CD4-positive, alpha-beta T cell treated with Interferon gamma for 1 hour (primary cell): Measurements from ENCODE around the gene CEND1.

Source experiments
- DNase-seq: peaks from one replicate; pipeline ENCODE4 v3.0.0-alpha.2; 2020

CEND1 gene

DNA sequence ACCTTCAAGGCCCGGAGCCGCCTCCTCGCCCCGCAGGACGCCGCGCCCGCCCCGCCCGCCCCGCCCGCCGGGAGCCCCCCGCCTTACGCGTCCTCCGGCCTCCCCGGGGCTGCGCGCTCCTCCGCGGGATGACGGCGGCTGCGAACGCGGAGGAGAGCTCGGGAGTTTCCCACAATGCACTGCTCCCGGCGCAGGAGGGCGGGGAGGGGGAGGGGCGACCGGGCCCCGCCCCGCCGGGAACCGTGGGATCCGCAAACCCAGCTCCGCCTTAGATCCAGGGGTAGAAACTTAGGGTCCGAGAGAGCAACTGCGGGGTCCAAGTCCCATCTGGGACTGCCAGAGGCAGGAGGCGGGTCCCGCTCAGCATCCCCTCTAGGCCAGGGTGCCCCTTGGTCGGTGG is at the start of gene CEND1:
TSS of gene CEND1 (minus strand) at position 148 of the 400 bp plus-strand sequence. CDS start 1,514 bp downstream, outside the sequence.
- no peak for DNase-seq

DNA sequence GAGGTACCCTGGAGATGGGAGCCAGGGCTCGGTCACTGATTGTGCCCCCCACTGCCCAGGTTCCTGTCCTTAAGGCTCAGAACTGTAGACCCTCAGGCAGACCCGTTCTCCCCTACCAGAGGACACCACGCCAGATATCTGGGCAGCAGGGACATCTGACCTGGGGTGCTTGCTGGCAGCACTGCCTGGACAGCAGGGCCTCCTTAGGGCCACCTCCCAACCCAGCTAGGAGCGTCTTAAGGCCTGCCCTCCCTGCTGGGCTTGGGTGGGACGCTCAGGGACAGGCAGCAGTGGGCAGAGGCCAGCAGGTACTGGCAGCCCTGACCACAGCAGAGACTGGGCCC is 49.4 kb upstream of the CEND1 start:
- no peak for DNase-seq

DNA sequence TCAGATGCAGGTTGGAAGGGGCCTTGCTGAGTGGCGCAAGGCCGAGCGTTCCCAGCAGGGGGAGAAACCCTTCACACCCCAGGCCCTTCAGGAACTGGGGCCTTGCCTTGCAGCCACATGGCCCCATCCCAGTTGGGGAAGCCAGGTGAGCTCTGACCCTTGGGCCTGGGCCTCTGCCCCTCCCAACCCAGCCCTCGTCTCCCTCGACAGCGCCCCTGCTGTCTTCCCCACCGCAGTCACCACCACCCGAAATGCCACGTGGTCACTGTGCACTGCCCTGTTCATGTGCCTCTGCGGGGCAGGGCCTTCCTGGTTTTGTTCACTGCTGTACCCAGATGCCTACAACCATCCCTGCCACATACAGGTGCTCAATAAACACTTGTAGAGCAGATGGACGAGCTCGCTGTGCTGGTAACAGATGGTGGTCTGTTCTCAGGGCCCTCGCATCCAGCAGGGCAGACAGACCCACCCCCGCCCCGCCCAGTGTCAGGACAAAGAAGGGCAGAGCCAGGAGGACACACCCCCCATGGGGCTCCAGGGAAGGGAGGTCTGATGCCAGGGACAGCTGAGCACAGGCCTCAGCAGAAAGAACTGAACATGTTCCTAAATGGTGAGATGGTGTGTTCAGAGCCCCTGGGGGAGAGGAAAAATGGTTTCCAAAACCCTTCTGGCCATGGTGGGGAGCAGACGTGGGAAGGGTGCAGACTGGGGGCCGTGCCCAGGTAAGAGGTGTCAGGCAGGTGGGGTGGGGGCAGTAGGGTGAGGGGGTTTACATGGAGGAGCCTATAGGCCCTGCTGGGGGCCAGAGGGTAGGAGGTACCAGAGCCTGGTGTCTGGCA is 48.8 kb upstream of the CEND1 start:
- no peak for DNase-seq

DNA sequence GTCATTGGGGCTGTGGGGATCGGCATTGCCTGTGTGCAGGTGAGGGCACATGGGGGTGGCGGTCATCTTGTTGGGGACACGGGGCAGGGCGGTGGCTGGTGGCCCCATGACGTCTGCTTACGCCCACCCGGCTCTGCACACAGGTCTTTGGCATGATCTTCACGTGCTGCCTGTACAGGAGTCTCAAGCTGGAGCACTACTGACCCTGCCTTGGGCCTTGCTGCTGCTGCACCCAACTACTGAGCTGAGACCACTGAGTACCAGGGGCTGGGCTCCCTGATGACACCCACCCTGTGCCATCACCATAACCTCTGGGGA is 48.1 kb upstream of the CEND1 start:
- no peak for DNase-seq

DNA sequence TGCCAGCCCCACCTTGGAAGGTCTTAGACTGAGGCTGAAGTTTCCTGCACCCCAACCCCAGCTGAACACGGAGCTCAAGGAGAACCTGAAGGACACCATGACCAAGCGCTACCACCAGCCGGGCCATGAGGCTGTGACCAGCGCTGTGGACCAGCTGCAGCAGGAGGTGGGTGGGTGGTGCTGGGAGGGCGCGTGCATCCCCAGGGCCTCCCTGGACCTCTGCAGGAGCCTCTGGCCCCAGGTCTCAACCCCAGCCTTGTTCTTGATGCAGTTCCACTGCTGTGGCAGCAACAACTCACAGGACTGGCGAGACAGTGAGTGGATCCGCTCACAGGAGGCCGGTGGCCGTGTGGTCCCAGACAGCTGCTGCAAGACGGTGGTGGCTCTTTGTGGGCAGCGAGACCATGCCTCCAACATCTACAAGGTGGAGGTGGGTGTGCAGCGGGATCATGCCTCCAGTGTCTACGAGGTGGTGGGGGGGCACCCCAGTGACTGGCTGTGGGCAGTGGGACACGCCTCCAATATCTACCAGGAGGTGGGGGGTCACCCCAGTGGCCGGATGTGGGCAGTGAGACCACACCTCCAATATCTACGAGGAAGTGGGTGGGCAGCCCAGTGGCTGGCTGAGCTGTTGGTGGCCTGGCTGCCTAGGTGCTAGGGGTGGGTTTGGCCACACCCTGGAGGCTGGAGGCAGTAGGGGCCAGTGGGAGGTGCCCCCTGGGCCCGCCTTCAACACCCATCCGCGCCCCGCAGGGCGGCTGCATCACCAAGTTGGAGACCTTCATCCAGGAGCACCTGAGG is 47.5 kb upstream of the CEND1 start:
- DNase-seq: no peak

DNA sequence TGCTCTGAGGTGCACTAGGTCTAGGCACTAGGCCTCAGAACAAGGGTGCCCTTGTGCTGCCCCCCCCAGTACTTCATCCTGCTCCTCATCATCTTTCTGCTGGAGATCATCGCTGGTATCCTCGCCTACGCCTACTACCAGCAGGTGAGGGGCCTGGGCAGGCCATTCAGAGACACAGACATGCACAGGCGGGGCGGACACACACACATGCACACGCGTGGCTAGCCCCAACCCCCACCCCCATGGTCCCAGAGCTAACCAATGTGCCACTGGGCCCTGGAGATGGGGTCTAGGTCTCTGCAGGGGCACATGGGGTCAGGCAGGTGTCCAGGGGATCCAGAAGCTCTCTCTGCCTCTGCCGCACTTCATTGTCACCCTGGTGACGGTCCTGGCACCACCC is 46.8 kb upstream of the CEND1 start:
- no peak for DNase-seq

DNA sequence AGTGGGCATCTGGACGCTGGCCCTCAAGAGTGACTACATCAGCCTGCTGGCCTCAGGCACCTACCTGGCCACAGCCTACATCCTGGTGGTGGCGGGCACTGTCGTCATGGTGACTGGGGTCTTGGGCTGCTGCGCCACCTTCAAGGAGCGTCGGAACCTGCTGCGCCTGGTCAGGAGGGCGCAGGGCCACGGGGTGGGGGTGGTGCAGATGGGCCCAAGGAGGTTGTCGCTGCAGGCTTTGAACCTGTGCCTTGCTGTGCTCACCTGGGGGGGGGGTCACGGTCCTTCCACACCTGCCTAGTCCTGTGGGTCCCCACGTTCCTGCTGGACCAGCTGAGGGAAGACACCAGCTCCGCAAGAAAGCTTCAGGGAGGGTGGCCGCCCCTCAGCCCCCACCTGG is 46.4 kb upstream of the CEND1 start:
- DNase-seq: no peak

DNA sequence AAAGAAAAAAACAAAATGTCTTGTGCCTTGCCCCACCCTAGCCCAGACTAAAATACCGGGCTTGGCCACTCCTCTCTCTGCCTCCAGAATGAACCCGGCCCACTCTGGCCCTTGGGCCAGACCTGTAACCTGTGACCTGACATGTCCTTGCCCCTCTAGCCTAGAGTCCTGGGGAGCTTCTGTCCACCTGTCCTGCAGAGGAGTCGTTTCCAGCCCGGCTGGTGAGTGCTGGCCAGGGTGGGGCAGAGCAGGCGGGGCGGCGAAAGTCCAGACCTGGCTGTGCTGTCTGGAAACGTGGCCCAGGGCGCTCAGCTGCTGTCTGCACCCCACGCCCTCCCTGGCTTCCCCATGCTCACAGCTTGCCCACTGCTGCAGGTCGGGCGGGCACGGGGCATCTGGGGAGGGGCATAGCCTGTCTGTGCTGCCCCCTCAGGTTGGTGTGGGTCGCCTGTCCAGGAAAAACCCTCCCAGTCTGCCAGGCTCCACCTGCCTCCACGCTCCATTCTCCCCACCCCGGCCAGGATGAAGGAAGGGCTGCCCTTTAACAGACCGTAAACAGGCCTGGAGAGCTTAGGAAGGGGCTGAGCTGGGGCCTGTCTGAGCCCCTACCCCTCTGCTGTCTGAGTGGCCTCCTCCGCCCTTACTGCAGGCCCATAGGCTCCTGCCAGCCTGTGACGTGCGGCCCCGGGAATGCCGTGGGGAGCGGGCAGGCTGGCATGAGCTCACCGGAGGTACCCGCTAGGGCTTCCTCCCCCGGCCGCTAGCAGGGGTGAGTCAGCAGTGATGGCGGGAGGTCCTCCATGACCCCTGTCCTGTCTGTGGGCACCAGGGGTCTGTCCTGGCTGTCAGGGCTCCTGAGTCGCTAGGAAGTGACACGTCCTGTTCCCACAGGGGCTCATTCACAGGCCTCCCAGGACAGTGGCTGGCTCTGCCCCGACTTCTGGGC is 44.8 kb upstream of the CEND1 start:
- DNase-seq: peak; percentile 42

DNA sequence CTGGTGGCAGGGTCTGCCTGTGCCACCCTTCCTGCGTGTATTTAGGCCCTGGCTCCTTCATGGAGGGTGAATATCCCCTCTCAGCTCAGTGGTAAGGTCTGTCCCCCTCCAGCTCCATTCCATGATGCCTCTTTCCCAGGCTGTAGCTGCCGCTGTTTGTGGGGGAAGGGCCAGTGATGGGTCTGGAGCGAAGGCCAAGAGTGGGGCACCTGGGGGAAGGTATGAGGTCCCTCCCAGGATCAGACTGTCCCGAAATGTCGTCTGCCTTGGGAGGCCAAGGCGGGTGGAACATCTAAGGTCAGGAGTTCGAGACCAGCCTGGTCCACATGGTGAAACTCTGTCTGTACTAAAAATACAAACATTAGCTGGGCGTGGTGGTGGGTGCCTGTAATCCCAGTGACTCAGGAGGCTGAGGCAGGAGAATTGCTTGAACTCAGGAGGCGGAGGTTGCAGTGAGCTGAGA is 44.0 kb upstream of the CEND1 start:
- DNase-seq: no peak

DNA sequence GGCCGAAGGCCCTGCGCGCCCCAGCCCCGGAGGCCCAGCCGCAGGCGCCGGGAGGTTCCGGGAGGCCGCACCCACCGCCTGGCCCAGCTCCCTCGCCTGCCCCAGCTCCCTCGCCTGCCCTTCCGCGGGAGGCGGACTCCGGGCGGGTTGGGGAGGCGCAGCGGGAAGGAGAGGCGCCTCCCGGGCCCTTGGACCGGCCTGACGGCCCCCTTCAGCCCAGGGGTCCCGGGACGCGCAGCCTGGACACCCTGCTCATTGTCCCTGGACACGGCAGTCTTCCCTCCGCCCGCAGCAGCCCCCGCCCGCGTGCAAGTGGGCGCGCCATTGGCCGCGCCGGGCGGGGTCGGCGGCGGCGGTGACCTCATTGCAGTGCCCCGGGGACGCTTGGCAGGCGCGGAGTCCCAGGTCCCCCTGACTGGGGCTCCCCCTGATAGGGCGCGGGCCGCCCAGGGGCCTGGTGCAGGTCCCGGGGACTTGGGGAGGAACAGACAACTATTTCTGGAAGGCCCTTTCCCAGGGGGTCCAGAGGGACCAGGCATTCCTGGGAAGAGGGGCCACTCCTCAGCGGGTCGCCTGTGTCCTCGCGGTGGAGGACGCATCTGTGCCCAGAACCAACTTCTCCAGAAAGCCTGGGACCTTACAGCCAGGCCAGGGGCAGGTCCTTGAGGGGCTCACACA is 43.4 kb upstream of the CEND1 start:
- DNase-seq: no peak

DNA sequence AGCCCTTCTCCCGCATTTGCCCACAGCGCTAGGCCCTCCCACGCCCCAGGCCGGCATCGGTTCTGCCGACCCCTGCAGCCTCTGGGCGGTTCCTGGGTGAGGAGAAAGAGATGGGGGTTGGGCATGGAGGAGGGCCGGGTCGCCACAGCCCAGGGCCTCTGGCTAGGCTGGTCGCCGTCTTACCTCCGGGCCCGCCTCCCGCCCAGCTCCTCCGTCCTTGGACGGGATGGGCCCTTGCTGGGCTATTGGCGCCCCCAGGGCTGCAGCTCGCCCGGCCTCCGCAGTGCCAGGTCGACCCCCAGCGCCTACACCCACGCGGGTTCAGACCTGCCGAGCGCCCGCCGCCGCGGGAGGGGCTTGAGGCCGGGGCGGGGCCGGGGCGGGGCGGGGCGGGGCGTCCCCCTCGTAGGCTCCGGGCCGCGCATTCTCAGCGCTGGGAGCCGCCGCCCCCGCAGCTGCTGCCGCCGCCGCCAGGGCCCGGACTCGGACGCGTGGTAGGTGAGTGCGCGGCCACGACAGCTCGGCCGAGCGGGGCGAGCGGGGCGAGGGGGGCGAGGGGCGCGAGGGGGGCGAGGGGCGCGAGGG is 42.7 kb upstream of the CEND1 start, which contains the start of gene CD151:
TSS of gene CD151 (plus strand) at position 424 of the 585 bp plus-strand sequence. CDS start 3,118 bp downstream, outside the sequence.
- peak; percentile 36 for DNase-seq

DNA sequence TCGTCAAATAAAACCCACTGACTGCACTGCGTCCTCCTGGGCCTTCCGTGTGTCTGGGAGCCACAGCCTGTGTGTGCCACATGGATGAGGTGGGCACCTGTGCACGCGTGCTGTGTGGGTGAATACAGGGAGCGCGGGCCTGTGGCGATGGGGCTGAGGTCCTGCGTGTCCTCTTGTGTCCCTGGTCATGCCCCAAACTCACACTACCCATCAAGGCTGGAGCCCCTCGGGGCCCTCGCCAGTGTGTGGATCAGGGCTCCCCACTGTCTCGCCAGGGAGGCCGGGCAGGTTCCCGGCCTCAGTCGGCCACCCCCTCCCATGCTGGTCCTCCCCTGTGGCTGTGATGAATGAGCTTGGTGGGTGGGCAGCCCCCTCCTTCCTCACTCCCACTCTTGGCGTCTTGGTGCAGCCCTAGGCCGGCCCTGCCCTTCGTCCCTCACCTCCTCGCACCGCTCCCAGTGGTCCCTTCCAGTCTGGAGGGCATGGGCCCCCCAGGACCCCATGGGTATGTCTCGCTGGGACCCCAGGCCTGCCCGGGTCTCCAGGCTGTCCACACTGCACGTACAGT is 42.2 kb upstream of the CEND1 start:
- no peak for DNase-seq

DNA sequence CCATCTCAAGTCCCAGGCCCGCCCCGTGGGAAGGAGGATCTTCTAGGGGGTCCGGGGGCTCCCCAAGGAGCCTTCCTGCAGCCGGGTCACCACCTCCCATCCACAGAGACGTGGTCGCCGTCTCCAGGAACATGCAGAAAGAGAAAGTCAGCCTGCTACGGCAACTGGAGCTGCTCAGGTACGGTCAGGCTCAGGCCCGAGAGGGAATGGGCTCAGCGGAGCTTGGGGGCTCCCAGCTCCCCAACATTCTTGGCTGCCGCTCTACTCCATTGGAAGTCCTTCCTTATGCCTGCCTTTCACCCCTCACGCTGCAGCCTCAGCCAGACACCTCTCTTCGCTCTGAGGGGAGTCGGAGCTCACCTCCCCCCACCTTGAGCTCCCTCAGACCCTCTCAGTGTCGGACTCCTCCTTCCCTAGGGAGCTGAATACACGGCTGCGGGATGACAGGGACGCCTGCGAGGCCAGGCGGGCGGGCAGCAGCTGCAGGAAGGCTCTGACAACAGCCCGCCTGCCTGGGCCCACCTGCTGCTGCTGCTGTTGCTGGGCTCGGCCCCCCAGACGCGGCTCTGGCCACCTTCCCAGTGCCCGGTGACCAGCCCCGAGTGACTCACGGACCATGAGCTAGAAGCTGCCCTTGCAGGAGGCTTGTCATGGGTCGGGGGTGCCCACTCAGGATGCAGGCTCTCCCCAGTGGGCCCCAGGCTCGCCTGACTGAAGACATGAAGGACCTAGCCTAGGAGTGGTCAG is 41.4 kb upstream of the CEND1 start:
- DNase-seq: no peak

DNA sequence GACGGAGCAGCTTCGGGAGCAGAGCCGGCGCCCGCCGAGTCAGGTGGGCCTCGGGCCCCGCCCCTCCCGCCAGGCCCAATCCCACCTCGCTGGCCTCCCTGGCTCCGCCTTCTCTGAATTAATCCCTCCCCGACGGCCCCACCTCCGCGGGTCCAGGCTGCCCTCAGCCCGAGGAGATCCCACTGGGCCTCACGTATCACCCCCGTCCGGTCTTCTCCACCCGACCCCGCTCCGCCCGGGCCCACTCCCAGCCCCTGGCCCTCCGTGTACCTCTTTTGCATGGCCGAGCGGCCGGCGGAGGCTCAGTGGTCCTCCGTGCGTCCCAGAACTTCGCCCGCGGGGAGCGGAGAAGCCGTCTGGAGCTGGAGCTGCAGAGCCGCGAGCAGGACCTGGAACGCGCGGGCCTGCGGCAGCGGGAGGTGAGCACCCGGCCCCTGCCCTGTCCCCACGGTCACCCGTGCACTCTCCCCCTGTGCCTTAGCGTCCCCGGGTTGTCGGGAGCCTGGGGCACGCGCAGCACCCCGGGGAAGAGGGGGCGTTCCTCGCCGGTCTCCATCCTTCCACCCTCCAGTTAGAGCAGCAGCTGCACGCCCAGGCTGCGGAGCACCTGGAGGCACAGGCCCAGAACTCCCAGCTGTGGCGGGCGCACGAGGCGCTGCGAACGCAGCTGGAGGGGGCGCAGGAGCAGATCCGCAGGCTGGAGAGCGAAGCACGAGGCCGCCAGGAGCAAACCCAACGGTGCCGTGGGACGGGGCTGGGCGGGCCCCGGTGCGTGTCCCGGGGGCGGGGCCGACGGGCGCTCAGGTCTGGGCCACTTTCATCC is 40.6 kb upstream of the CEND1 start:
- DNase-seq: peak; percentile 62

DNA sequence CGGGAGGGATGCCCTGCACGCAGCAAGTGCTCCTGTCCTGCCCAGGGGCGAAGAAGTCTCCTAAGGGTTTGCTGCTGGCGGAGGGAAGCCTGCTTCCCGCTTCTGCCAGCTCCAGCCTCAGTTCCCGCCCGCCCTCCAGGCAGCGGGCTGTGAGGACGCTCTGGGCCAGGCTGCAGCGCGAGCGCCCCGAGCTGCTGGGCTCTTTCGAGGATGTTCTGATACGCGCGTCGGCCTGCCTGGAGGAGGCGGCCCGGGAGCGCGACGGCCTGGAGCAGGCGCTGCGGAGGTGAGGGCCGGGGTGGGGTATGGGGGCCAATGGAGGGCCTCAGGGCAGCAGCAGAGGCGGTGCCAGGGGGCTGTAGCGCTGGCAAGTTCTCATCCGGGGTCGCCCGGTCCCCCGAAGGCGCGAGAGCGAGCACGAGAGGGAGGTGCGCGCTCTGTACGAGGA is 40.0 kb upstream of the CEND1 start:
- no peak for DNase-seq

DNA sequence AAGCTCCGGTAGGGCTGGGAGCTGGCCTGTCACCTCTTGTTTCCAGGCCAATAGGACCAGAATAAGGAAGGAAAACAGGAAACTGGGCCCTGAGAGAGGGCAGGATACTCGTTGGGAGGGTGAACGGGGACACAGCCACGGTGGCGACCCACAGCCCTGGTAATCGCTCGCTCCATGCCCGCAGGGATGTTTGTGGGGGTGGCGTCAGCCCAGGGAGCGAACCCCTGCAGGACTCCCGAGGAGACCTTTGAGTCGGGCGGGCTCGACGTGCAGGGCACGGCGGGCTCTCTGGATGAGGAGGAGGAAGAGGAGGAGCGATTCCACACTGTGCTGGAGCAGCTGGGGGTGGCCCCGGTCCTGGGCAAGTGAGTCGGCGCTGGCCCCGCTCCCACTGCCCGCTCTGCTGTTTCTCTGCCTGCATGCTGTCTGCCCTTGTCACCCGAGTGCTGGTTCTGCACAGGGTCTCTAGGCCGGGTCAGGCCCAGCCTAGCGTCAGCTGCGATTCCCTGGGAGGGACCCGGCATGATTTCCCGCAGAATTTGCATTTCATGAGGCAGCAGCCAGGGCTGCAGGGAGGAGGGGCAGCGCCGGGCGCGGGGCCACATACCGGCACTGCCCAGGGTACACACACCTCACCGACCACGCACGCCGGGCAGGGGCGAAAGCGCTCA is 39.4 kb upstream of the CEND1 start:
- no peak for DNase-seq

DNA sequence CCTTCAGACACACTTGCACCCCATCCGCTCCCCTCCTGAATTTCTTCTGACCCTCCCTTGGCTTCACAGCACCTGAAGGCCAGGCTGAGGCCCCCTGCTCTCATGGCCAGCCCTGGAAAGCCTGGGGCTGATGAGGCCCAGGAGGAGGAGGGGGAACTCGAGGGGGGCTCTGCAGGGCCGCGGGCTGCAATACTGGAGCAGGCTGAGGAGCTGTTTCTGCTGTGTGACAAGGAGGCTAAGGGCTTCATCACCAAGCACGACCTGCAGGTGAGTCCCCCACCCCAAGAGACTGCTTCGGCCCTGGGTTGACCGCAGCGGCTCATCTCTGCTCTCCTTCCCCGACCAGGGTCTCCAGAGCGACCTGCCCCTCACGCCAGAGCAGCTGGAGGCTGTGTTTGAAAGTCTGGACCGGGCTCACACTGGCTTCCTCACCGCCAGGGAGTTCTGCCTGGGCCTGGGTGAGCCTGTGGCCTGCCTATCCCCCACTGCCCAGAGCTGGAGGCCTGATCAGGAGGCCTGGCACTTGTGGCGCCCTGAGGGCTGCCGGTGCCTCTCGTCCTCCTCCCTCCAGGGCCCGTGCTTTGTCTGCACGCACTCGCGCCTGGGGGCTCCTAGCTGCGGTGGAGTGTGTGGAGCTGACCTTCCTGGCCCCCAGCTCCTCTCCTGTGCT is 38.8 kb upstream of the CEND1 start:
- no peak for DNase-seq

DNA sequence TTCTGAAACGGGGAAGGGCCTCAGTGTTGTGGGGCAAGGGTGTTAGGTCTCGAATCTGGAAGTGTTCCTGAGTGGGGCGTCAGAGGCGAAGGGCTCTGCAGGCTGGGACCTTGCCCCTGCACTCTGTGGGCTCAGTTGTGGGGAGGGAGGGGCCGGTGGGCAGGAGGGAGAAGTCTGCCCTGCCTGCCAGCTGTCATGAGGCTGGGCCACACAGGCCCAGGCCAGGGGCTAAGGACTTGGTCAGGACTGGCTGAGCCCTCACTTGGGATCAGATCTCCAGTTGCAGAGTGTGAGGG is 38.0 kb upstream of the CEND1 start, which contains the start of gene CRACR2B:
TSS of gene CRACR2B (plus strand) at position 23 of the 296 bp plus-strand sequence. CDS start 689 bp downstream, outside the sequence.
- DNase-seq: no peak
